ENCODE results near the gene PRKAR1B.

- TF ChIP-seq ZNF274 (IDR thresholded peaks at IDR 0.05; ENCODE audit: low read depth, low read length), result no peak
- TF ChIP-seq SUZ12 (IDR thresholded peaks at IDR 0.05; ENCODE audit: extremely low read depth, insufficient read depth, insufficient read length), result no peak
These were observed 227.1 kb downstream of the PRKAR1B start for GRCh38 chr7:499853-500485.

All from NT2/D1 (cell line).